ENCODE measurements around the gene CDK5RAP1.

Gene CDK5RAP1

GRCh38 chr20:33310327-33310899 is 90.9 kb downstream of the CDK5RAP1 start:
- no peak for TF ChIP-seq CTCF (conservative IDR thresholded peaks at IDR 0.05; ENCODE audit: low read depth)
- no peak for DNase-seq (ENCODE audit: low spot score)
- ChIA-PET CTCF (interaction anchor here (0.6 to 0.9 kb wide), 2 partner anchors 11 to 48 kb away, joined by 3 to 4 read pairs; no protein-coding TSS in a partner anchor), POLR2A (ENCODE audit: low non-redundant PET) (no interaction called here)
- H3K27ac ChIP-seq: no peak overlapping the region

GRCh38 chr20:33309631-33310030 is 91.7 kb downstream of the CDK5RAP1 start:
- ChIA-PET CTCF (interaction anchor here (0.5 to 0.7 kb wide), 2 partner anchors 59 to 687 kb away, joined by 3 read pairs; no protein-coding TSS in a partner anchor), POLR2A (ENCODE audit: low non-redundant PET) (no interaction called here)
- no peak for TF ChIP-seq CTCF (conservative IDR thresholded peaks at IDR 0.05; ENCODE audit: low read depth)
- no peak for DNase-seq (ENCODE audit: low spot score)
- H3K27ac ChIP-seq: no peak overlapping the region
